Smooth muscle cell (in vitro differentiated cells): ENCODE measurements around the gene SUOX. TPM values are rescaled to one million over a fixed set of nuclear protein-coding genes. Genes with fewer than 3 reads are reported as not detected.

Experiments used
- DNase-seq: peaks from one replicate; lab custom pipeline; 2025; ENCODE audit not compliant: unreplicated experiment; lab: John Stamatoyannopoulos, UW
- H2AFZ ChIP-seq: fragments of 200-600 bp; sonication (generic); 2 replicates; pipeline ENCODE4 v1.6.0; 2016; ENCODE audit warnings: antibody characterized with exemption, low read depth, mild to moderate bottlenecking
- H3F3A ChIP-seq: fragments of 200-600 bp; sonication (generic); 2 replicates; pipeline ENCODE4 v1.6.0; 2017; ENCODE audit warnings: antibody characterized with exemption, low read depth
- H3K27ac ChIP-seq: fragments of 200-600 bp; sonication (generic); 2 replicates; pipeline ENCODE4 v1.5.1; 2016; ENCODE audit warnings: low read depth, mild to moderate bottlenecking
- H3K27me3 ChIP-seq: fragments of 200-600 bp; sonication (generic); 2 replicates; pipeline ENCODE4 v1.6.1; 2016; ENCODE audit warnings: low read depth, mild to moderate bottlenecking
- H3K36me3 ChIP-seq: fragments of 200-600 bp; sonication (generic); 2 replicates; pipeline ENCODE4 v1.5.1; 2016; ENCODE audit warnings: low read depth
- H3K4me1 ChIP-seq: fragments of 200-600 bp; sonication (generic); 2 replicates; pipeline ENCODE4 v1.5.1; 2016; ENCODE audit warnings: low read depth
- H3K4me2 ChIP-seq: fragments of 200-600 bp; sonication (generic); 2 replicates; pipeline ENCODE4 v1.6.0; 2016; ENCODE audit warnings: mild to moderate bottlenecking
- H3K4me3 ChIP-seq: fragments of 200-600 bp; sonication (generic); 2 replicates; pipeline ENCODE4 v1.5.1; 2016; ENCODE audit warnings: mild to moderate bottlenecking
- H3K79me2 ChIP-seq: fragments of 200-600 bp; sonication (generic); 2 replicates; pipeline ENCODE4 v1.6.0; 2016; ENCODE audit warnings: low read depth, mild to moderate bottlenecking
- H3K9ac ChIP-seq: fragments of 200-600 bp; sonication (generic); 2 replicates; pipeline ENCODE4 v1.6.0; 2016; ENCODE audit warnings: low read depth
- H3K9me3 ChIP-seq: fragments of 200-600 bp; sonication (generic); replicated peaks from 2 replicates; pipeline ENCODE4 v1.5.1; 2016; ENCODE audit warnings: low read depth
- H4K20me1 ChIP-seq: fragments of 200-600 bp; sonication (generic); 2 replicates; pipeline ENCODE4 v1.6.0; 2016; ENCODE audit warnings: low read depth
- WGBS: methylation state at CpG from one replicate; pipeline ENCODE4 v1.1.7; 2016; ENCODE audit warnings: low lambda C conversion rate; 5-methylcytosine and 5-hydroxymethylcytosine counted together
- polyA plus RNA-seq: library from polyadenylated mRNA; unstranded; fragments of >200 nt; fragmentation: Nextera tagmentation; extraction: Ambion mirVana; gene quantifications from 2 replicates; pipeline ENCODE4 v1.2.1, GENCODE V29; 2016
- total RNA-seq: library from RNA; depleted of rRNA; stranded (reverse); fragments of >200 nt; gene quantifications from 2 replicates; pipeline ENCODE4 v1.2.3, GENCODE V29; 2014
- TF ChIP-seq, protein P1 (sequence below): fragments of 200-600 bp; sonication (generic); IDR thresholded peaks from 2 replicates; pipeline ENCODE4 v1.5.1; 2017; ENCODE audit warnings: borderline replicate concordance, mild to moderate bottlenecking, antibody characterized with exemption; ENCODE audit not compliant: insufficient read depth, poor library complexity, severe bottlenecking

The SUOX gene
- total and polyA plus RNA-seq, 2 experiments from 2014 or later, result 12.8 to 19.1 TPM

DNA sequence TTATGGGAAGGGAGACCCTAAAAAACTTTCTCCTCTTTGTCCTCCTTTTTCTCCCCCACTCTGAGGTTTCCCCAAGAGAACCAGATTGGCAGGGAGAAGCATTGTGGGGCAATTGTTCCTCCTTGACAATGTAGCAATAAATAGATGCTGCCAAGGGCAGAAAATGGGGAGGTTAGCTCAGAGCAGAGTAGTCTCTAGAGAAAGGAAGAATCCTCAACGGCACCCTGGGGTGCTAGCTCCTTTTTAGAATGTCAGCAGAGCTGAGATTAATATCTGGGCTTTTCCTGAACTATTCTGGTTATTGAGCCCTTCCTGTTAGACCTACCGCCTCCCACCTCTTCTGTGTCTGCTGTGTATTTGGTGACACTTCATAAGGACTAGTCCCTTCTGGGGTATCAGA lies 40.1 kb downstream of the SUOX start:
- Histone ChIP-seq H3K27me3 (no peaks in the 10 kb centered on the region), H3K9me3 (no peaks in the 10 kb centered on the region), H4K20me1 (no peaks in the 10 kb centered on the region), H3K27ac (no peak overlapping the region), H3K79me2 (peaks cover 2% of the 10 kb centered on the region), H3K9ac (no peak overlapping the region), H3K36me3 (peaks cover 3% of the 10 kb centered on the region), H3K4me3 (no peak overlapping the region), H2AFZ (no peak overlapping the region), H3K4me1 (peaks cover 8% of the 10 kb centered on the region), H3F3A (peaks cover 8% of the 10 kb centered on the region), H3K4me2 (no peak overlapping the region)
- TF ChIP-seq, protein P1, sequence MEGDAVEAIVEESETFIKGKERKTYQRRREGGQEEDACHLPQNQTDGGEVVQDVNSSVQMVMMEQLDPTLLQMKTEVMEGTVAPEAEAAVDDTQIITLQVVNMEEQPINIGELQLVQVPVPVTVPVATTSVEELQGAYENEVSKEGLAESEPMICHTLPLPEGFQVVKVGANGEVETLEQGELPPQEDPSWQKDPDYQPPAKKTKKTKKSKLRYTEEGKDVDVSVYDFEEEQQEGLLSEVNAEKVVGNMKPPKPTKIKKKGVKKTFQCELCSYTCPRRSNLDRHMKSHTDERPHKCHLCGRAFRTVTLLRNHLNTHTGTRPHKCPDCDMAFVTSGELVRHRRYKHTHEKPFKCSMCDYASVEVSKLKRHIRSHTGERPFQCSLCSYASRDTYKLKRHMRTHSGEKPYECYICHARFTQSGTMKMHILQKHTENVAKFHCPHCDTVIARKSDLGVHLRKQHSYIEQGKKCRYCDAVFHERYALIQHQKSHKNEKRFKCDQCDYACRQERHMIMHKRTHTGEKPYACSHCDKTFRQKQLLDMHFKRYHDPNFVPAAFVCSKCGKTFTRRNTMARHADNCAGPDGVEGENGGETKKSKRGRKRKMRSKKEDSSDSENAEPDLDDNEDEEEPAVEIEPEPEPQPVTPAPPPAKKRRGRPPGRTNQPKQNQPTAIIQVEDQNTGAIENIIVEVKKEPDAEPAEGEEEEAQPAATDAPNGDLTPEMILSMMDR, result no peak
- WGBS, result 90% methylated on average over 2 of the region's 2 CpGs
- no peak for DNase-seq

DNA sequence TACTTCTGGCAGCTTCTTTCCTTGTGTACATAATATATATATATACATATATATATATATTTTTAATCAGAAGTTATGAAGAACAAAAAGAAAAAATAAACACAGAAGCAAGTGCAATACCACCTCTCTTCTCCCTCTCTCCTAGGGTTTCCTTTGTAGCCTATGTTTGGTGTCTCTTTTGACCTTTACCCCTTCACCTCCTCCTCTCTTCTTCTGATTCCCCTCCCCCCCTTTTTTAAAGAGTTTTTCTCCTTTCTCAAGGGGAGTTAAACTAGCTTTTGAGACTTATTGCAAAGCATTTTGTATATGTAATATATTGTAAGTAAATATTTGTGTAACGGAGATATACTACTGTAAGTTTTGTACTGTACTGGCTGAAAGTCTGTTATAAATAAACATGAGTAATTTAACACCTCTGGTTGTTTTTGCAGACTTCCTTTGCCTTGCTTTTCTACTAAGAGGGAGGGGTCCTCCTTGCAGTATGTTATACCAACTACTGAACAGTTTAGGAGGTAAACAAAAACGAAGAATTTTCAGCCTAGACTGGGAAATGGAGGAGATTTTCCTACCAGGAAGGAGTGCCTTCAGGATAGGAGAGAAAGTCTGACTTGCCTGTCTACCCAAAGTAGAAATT lies 41.1 kb downstream of the SUOX start:
- Histone ChIP-seq H3K36me3 (no peaks in the 10 kb centered on the region), H2AFZ (no peak overlapping the region), H3K9me3 (no peaks in the 10 kb centered on the region), H3K9ac (no peak overlapping the region), H3K27me3 (no peaks in the 10 kb centered on the region), H3K27ac (no peak overlapping the region), H3K4me2 (no peak overlapping the region), H3K4me1 (peaks cover 12% of the 10 kb centered on the region), H3K79me2 (peaks cover 12% of the 10 kb centered on the region), H3K4me3 (no peak overlapping the region), H4K20me1 (peaks cover 8% of the 10 kb centered on the region), H3F3A (peaks cover 14% of the 10 kb centered on the region)
- DNase-seq, result no peak
- WGBS, result 91% methylated on average over 2 of the region's 2 CpGs
- TF ChIP-seq, protein P1, result no peak

DNA sequence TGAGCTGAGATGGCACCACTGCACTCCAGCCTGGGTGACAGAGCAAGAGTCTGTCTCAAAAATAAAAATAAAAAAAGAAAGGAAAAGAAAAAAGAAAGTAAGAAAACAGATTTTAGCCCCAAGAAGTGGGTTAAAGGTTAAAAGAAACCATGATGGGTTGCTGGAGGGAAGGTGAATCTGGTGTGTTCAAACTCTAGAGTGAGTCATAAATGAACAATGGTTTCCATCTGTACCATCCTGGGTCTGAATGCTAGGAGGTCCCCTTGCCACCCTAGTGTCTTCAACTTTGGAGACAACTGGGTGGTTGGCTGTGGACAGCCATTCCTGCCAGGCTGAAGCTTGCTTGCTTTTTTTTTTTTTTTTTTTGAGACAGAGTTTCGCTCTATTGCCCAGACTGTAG lies 43.1 kb downstream of the SUOX start:
- H2AFZ ChIP-seq, result no peak overlapping the region
- TF ChIP-seq, protein P1, result no peak

DNA sequence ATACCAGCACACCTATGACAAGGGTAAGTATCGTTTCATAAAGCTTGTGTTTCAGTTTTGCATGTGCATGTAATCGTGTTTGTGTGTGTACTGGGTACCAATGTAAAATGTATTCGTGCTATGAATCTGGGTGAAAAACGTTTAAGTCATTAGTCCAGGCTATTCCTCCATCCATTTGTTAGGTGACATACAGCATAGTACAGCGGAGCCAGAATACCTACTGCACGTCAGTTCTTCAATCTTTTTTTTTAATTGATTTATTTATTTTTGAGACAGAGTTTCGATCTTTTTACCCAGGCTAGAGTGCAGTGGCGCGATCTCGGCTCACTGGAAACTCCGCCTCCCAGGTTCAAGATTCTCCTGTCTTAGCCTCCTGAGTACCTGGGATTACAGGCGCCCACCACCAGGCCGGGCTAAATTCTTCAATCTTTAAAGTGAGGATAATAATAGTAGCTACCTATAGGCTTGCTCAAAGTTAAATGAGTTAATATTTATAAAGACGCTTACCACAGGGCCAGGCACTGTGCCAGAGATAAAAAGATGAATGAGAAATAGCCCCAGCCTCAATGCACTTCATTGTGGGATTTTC lies 44.0 kb downstream of the SUOX start:
- Histone ChIP-seq H4K20me1 (peaks cover 17% of the 10 kb centered on the region), H3K4me2 (peak overlapping the region; percentile 87), H3K36me3 (no peaks in the 10 kb centered on the region), H3K27ac (peak overlapping the region; percentile 88), H3K9me3 (no peaks in the 10 kb centered on the region), H2AFZ (peak overlapping the region; percentile 83), H3K27me3 (no peaks in the 10 kb centered on the region), H3K9ac (peak overlapping the region; percentile 6), H3K4me1 (peaks cover 16% of the 10 kb centered on the region), H3F3A (peaks cover 33% of the 10 kb centered on the region), H3K4me3 (peak overlapping the region; percentile 85), H3K79me2 (peaks cover 31% of the 10 kb centered on the region)
- DNase-seq, result no peak
- TF ChIP-seq, protein P1, result no peak
- whole genome bisulfite sequencing, result 51% methylated on average over 14 of the region's 14 CpGs

More for the DNA sequence above, 43.1 kb downstream of the SUOX start:
- Histone ChIP-seq H4K20me1 (peaks cover 17% of the 10 kb centered on the region), H3K27me3 (no peaks in the 10 kb centered on the region), H3K9me3 (no peaks in the 10 kb centered on the region), H3K4me2 (no peak overlapping the region), H3K4me3 (no peak overlapping the region), H3F3A (peaks cover 29% of the 10 kb centered on the region), H3K4me1 (peaks cover 16% of the 10 kb centered on the region), H3K79me2 (peaks cover 31% of the 10 kb centered on the region), H3K36me3 (no peaks in the 10 kb centered on the region), H3K9ac (no peak overlapping the region), H3K27ac (no peak overlapping the region)
- no peak for DNase-seq
- WGBS, result 100% methylated on average over 1 of the region's 1 CpG
